Uterus (tissue), 4 donors: ENCODE data around the gene PLXNB3. TPM values are rescaled to one million over a fixed set of nuclear protein-coding genes. Genes with fewer than 3 reads are reported as not detected.

Experiments used
- DNase-seq, 2 donors: peaks; one replicate each; pipeline ENCODE4 v3.0.0-alpha.2; 2019 to 2020
- H3K27ac ChIP-seq, 2 donors: fragments of 200-600 bp; sonication (generic); 1 replicate in 1 of 2; 2 replicates in 1 of 2; pipeline ENCODE4 v1.5.1; 2016 to 2018
- H3K27me3 ChIP-seq, 2 donors: fragments of 200-600 bp; sonication (generic); one replicate each; pipeline ENCODE4 v1.5.1; 2018 to 2019; ENCODE audit warnings: control low read depth in 1 of 2
- H3K36me3 ChIP-seq, 2 donors: fragments of 200-600 bp; sonication (generic); one replicate each; pipeline ENCODE4 v1.5.1; 2019; ENCODE audit warnings: control low read depth in 1 of 2
- H3K4me1 ChIP-seq, 2 donors: fragments of 200-600 bp; sonication (generic); one replicate each; pipeline ENCODE4 v1.5.1; 2018 to 2019; ENCODE audit warnings: control low read depth in 1 of 2
- H3K4me3 ChIP-seq, 2 donors: fragments of 200-600 bp; sonication (generic); 1 replicate in 1 of 2; 2 replicates in 1 of 2; pipeline ENCODE4 v1.5.1; 2018 to 2019; ENCODE audit warnings: mild to moderate bottlenecking in 1 of 2
- H3K9me3 ChIP-seq, 2 donors: fragments of 200-600 bp; sonication (generic); one replicate each; pipeline ENCODE4 v1.5.1; 2019; ENCODE audit warnings: control low read depth in 1 of 2
- POLR2A ChIP-seq, 2 donors: fragments of 450-650 bp; IDR thresholded peaks; one replicate each; pipeline ENCODE4 v1.6.1; 2016; ENCODE audit warnings: antibody characterized with exemption in 2 of 2, mild to moderate bottlenecking in 1 of 2, moderate library complexity in 1 of 2
- intact Hi-C: fragments of 100-400 bp; cut with DNase I; formaldehyde crosslinking; loops from one replicate; pipeline ENCODE4 v1.15.1; 2023; ENCODE audit warnings: low total_unique reads
- total RNA-seq, 4 donors: library from RNA; depleted of rRNA in 3 of 4; stranded (reverse); fragments of >200 nt in 3 of 4; gene quantifications; one replicate each; pipeline versions ENCODE4 v1.1.0 to v1.2.4, GENCODE V29; 2014 to 2023
- TF ChIP-seq, protein P1 (sequence below), 4 experiments: fragments of 200-600 bp in 2 of 4; fragments of 450-650 bp in 2 of 4; sonication (generic) in 2 of 4; IDR thresholded peaks; one replicate each; pipeline ENCODE4 v1.5.1; 2016 to 2019; ENCODE audit warnings: antibody characterized with exemption in 4 of 4, mild to moderate bottlenecking in 2 of 4, moderate library complexity in 1 of 4
- donor health status: DM: yes; HTN: yes; CAD: no.

PLXNB3 gene
- total RNA-seq, 4 donors from 2014 or later, result 1.5 to 50.7 (median 5.1) TPM

DNA sequence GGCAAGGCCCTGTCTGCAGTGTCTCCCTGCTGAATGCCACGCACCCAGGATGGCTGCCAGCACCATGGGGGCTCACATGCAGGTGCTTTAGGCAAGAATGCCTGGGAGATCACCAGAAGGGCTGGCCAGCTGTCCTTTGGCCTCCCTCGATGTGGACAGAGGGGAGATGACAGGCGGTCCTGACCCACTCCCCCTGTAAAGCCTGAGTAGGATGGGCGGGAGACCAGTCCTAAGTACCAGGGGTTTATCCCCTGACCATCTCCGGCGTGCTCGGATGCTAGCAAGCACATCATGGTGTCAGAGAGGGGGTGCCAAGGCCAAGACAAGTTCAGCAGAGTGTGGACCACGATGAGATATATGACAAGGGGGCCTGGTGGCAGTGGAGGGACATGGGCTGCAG, 61.0 kb downstream of the PLXNB3 start:
- no peaks in the 10 kb centered on the region for H3K9me3 ChIP-seq
- no peaks in the 10 kb centered on the region for H3K36me3 ChIP-seq
- DNase-seq, result no peak
- H3K4me1 ChIP-seq, result no peaks in the 10 kb centered on the region
- no peaks in the 10 kb centered on the region for H3K27me3 ChIP-seq
- TF ChIP-seq, protein P1, sequence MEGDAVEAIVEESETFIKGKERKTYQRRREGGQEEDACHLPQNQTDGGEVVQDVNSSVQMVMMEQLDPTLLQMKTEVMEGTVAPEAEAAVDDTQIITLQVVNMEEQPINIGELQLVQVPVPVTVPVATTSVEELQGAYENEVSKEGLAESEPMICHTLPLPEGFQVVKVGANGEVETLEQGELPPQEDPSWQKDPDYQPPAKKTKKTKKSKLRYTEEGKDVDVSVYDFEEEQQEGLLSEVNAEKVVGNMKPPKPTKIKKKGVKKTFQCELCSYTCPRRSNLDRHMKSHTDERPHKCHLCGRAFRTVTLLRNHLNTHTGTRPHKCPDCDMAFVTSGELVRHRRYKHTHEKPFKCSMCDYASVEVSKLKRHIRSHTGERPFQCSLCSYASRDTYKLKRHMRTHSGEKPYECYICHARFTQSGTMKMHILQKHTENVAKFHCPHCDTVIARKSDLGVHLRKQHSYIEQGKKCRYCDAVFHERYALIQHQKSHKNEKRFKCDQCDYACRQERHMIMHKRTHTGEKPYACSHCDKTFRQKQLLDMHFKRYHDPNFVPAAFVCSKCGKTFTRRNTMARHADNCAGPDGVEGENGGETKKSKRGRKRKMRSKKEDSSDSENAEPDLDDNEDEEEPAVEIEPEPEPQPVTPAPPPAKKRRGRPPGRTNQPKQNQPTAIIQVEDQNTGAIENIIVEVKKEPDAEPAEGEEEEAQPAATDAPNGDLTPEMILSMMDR (IDR thresholded peaks at IDR 0.05), result no peak
- TF ChIP-seq POLR2A (IDR thresholded peaks at IDR 0.05), result no peak
- H3K4me3 ChIP-seq, result no peak overlapping the region
- H3K27ac ChIP-seq, result no peak overlapping the region
- intact Hi-C loops, result no loop called here

Other genes with a start within 250 kb of the PLXNB3 start
- 1 to 10 TPM in 1 of 4 donors, under 1 TPM in 1, not detected in 2; 0.09 to 3.5 TPM for gene ATP2B3, start 246.6 kb upstream of the PLXNB3 start, total RNA-seq
- gene CCNQ, start 165.1 kb upstream of the PLXNB3 start, total RNA-seq, result 10 to 100 TPM; 14.9 to 94.5 (median 29.3) TPM
- gene DUSP9, start 117.0 kb upstream of the PLXNB3 start, total RNA-seq, result under 1 TPM in 1 of 4 donors, not detected in 3; 0.21 TPM
- 1 to 10 TPM in 3 of 4 donors, not detected in 1; 1.8 to 8.5 (median 5.9) TPM for gene PNCK, start 90.4 kb upstream of the PLXNB3 start, total RNA-seq
- gene SLC6A8, start 76.3 kb upstream of the PLXNB3 start, total RNA-seq, result 10 to 100 TPM in 2 of 4 donors, 1 to 10 TPM in 2; 4.7 to 40.3 (median 11.2) TPM
- gene BCAP31, start 39.9 kb upstream of the PLXNB3 start, total RNA-seq, result 100 to 1,000 TPM in 2 of 4 donors, 10 to 100 TPM in 2; 86.6 to 177 (median 102) TPM
- 10 to 100 TPM in 3 of 4 donors, 1 to 10 TPM in 1; 2.9 to 24.9 (median 13.1) TPM for gene ABCD1, start 39.4 kb upstream of the PLXNB3 start, total RNA-seq
- gene SRPK3, start 16.8 kb downstream of the PLXNB3 start, total RNA-seq, result 10 to 100 TPM in 1 of 4 donors, 1 to 10 TPM in 2, under 1 TPM in 1; 0.76 to 13.8 (median 5.5) TPM
- gene IDH3G, start 30.1 kb downstream of the PLXNB3 start, total RNA-seq, result 10 to 100 TPM; 48.4 to 88.5 (median 67.2) TPM
- gene SSR4, start 30.4 kb downstream of the PLXNB3 start, total RNA-seq, result 100 to 1,000 TPM in 2 of 4 donors, 10 to 100 TPM in 2; 26.9 to 633 (median 103) TPM
- 10 to 100 TPM in 3 of 4 donors, 1 to 10 TPM in 1; 2.6 to 21.3 (median 16.8) TPM for gene PDZD4, start 66.3 kb downstream of the PLXNB3 start, total RNA-seq
- 1 to 10 TPM in 2 of 4 donors, under 1 TPM in 1, not detected in 1; 0.26 to 5.1 (median 2.8) TPM for gene L1CAM, start 121.9 kb downstream of the PLXNB3 start, total RNA-seq
- gene AVPR2, start 140.4 kb downstream of the PLXNB3 start, total RNA-seq, result 1 to 10 TPM in 2 of 4 donors, under 1 TPM in 1, not detected in 1; 0.35 to 5.2 (median 4.4) TPM
- 10 to 100 TPM in 2 of 4 donors, 1 to 10 TPM in 2; 5.1 to 28.3 (median 15.8) TPM for gene ARHGAP4, start 162.0 kb downstream of the PLXNB3 start, total RNA-seq
- 100 to 1,000 TPM in 2 of 4 donors, 10 to 100 TPM in 2; 37.9 to 198 (median 109) TPM for gene NAA10, start 170.8 kb downstream of the PLXNB3 start, total RNA-seq
- gene RENBP, start 180.4 kb downstream of the PLXNB3 start, total RNA-seq, result 1 to 10 TPM in 3 of 4 donors, under 1 TPM in 1; 0.77 to 5.9 (median 2.6) TPM
- gene HCFC1, start 207.6 kb downstream of the PLXNB3 start, total RNA-seq, result 10 to 100 TPM; 20.9 to 65.7 (median 37.3) TPM
- 1 to 10 TPM in 3 of 4 donors, not detected in 1; 2.5 to 9.6 (median 6.2) TPM for gene TMEM187, start 208.5 kb downstream of the PLXNB3 start, total RNA-seq